ENCODE data around the gene RAP1B. TPM values are rescaled to one million over a fixed set of nuclear protein-coding genes. Genes with fewer than 3 reads are reported as not detected.

RAP1B gene
- total and polyA plus RNA-seq, 2 of the 13 experiments (the other 11 are each of a cell fraction or from before 2014, with no cell fraction given) = 71.1 to 92.7 TPM

DNA sequence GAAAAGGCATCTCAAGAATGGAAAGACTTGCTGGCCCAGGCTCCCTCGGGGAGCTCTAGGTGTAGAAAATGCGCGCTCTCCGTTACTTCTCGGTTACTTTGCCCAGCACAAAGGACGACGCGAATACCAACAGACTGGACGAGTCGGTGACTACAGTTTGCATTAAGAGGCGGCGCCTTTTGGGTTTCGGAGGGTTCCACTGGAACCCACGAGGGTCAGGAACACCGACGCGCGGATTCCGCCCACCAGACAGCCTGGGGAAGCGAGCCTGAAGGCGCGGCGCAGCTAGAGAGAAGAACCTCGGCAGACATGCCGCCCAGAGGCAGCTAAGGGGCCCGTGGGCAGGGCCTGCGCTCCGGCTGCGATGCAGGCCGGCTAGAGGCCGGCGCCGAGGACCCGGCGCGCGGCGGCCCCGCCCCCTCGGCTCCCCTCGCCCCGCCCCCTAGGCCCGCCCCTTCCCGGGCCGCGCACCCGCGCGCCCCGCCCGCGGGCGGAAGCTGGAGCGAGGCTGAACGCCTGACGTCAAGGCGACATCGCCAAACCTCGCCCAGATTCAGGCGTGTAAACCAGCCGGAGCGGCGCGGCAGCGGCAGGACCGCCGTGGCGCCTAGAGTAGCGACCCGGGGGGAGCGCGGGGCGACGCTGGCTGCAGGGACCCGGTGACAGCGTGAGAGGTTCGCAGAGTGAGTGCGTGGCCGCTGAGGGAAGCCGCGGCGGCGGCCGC lies at the start of gene RAP1B (continued):
- TF ChIP-seq ZNF34 (CRISPR knock-in tag; IDR thresholded peaks at IDR 0.05; ENCODE audit: borderline replicate concordance) (peak; percentile 45; the same call in 1 of the 2 replicates), SAP130 (CRISPR knock-in tag; IDR thresholded peaks at IDR 0.05; ENCODE audit: low read depth) (peak; percentile 84), ZNF768 (CRISPR knock-in tag; IDR thresholded peaks at IDR 0.05) (peak; percentile 41; the same call in 1 of the 2 replicates), KMT2B (CRISPR knock-in tag; IDR thresholded peaks at IDR 0.05) (peak; percentile 86), XBP1 (CRISPR knock-in tag; IDR thresholded peaks at IDR 0.05) (no peak), ARHGAP35 (CRISPR knock-in tag; IDR thresholded peaks at IDR 0.05; ENCODE audit: borderline replicate concordance) (peak; percentile 51; the same call in 1 of the 2 replicates), ERF (CRISPR knock-in tag; IDR thresholded peaks at IDR 0.05) (peak; percentile 58; the same call in 1 of the 2 replicates), ZNF460 (CRISPR knock-in tag; IDR thresholded peaks at IDR 0.05; ENCODE audit: borderline replicate concordance) (no peak), CBX5 (CRISPR knock-in tag; IDR thresholded peaks at IDR 0.05; ENCODE audit: borderline replicate concordance) (peak; percentile 44; the same call in 1 of the 2 replicates), ZNF777 (CRISPR knock-in tag; IDR thresholded peaks at IDR 0.05) (peak; percentile 80), ZNF569 (CRISPR knock-in tag; IDR thresholded peaks at IDR 0.05; ENCODE audit: borderline replicate concordance) (no peak), ZNF350 (CRISPR knock-in tag; IDR thresholded peaks at IDR 0.05; ENCODE audit: borderline replicate concordance, low read depth) (0 out of 2 replicates have a peak, but pooled peaks have one; percentile 25), MEF2D (CRISPR knock-in tag; IDR thresholded peaks at IDR 0.05) (peak; percentile 38; the same call in 1 of the 2 replicates), ZNF761 (CRISPR knock-in tag; conservative IDR thresholded peaks at IDR 0.05) (peak; percentile 86; the same call in 1 of the 2 replicates), ZNF292 (CRISPR knock-in tag; IDR thresholded peaks at IDR 0.05; ENCODE audit: borderline replicate concordance, low read depth) (peak; percentile 66; the same call in 1 of the 2 replicates), ZSCAN25 (CRISPR knock-in tag; IDR thresholded peaks at IDR 0.05) (0 out of 2 replicates have a peak, but pooled peaks have one; percentile 18), ZNF160 (CRISPR knock-in tag; IDR thresholded peaks at IDR 0.05) (peak; percentile 47; the same call in 1 of the 2 replicates), HOXA5 (CRISPR knock-in tag; IDR thresholded peaks at IDR 0.05) (peak; percentile 60; the same call in 1 of the 2 replicates), NAIF1 (CRISPR knock-in tag; IDR thresholded peaks at IDR 0.05; ENCODE audit: borderline replicate concordance) (peak; percentile 86; the same call in 1 of the 2 replicates), TP53 (CRISPR knock-in tag; conservative IDR thresholded peaks at IDR 0.05) (peak; percentile 76; the same call in 1 of the 2 replicates), ZSCAN30 (CRISPR knock-in tag; IDR thresholded peaks at IDR 0.05) (peak; percentile 73; the same call in 1 of the 2 replicates), ZNF251 (CRISPR knock-in tag; IDR thresholded peaks at IDR 0.05) (no peak)
- TF ChIP-seq, protein P1, sequence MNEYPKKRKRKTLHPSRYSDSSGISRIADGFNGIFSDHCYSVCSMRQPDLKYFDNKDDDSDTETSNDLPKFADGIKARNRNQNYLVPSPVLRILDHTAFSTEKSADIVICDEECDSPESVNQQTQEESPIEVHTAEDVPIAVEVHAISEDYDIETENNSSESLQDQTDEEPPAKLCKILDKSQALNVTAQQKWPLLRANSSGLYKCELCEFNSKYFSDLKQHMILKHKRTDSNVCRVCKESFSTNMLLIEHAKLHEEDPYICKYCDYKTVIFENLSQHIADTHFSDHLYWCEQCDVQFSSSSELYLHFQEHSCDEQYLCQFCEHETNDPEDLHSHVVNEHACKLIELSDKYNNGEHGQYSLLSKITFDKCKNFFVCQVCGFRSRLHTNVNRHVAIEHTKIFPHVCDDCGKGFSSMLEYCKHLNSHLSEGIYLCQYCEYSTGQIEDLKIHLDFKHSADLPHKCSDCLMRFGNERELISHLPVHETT (CRISPR knock-in tag; conservative IDR thresholded peaks at IDR 0.05) = peak; percentile 24; the same call in 1 of the 2 replicates
- TF ChIP-seq, protein P2, sequence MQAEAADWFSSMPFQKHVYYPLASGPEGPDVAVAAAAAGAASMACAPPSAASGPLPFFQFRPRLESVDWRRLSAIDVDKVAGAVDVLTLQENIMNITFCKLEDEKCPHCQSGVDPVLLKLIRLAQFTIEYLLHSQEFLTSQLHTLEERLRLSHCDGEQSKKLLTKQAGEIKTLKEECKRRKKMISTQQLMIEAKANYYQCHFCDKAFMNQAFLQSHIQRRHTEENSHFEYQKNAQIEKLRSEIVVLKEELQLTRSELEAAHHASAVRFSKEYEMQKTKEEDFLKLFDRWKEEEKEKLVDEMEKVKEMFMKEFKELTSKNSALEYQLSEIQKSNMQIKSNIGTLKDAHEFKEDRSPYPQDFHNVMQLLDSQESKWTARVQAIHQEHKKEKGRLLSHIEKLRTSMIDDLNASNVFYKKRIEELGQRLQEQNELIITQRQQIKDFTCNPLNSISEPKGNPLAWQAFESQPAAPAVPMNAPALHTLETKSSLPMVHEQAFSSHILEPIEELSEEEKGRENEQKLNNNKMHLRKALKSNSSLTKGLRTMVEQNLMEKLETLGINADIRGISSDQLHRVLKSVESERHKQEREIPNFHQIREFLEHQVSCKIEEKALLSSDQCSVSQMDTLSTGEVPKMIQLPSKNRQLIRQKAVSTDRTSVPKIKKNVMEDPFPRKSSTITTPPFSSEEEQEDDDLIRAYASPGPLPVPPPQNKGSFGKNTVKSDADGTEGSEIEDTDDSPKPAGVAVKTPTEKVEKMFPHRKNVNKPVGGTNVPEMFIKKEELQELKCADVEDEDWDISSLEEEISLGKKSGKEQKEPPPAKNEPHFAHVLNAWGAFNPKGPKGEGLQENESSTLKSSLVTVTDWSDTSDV (CRISPR knock-in tag; IDR thresholded peaks at IDR 0.05) = 0 out of 2 replicates have a peak, but pooled peaks have one; percentile 59

Measured in HepG2 (cell line).